ENCODE measurements around the gene TUBA4A.

DNA sequence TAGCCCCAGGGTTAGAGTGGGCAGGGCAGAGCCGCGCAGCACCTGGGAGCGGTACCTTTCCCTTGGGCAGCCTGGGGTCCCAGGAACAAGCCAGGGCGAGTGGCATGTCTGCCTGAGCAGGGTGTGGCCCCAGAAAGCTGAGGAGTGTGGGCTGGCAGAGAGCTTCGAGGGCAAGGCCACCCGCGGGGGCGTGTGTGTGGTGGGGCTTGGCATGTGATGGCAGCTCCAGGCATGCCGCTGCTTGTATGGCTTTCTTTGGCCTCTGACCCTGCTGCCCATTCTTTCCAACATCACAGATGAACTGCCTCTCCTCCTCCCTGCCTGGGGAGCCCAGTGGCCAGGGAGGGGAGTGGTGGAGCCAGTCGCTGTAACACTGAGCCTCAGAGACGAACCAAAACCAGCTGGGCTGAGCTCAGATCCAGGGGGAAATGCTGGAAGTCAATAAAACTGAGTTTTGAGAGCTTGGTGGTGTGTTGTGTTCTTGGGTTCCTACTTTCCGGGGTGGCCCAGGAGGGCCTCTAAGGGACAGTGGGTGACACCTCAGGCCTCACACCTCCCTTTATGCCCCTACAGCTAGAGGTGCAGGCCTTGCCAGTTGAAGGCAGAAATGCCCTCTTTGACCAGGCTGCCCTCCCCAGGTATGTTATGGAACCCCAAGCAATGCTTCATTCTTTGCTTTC, 32.9 kb upstream of the TUBA4A start:
- TF ChIP-seq, protein P1, sequence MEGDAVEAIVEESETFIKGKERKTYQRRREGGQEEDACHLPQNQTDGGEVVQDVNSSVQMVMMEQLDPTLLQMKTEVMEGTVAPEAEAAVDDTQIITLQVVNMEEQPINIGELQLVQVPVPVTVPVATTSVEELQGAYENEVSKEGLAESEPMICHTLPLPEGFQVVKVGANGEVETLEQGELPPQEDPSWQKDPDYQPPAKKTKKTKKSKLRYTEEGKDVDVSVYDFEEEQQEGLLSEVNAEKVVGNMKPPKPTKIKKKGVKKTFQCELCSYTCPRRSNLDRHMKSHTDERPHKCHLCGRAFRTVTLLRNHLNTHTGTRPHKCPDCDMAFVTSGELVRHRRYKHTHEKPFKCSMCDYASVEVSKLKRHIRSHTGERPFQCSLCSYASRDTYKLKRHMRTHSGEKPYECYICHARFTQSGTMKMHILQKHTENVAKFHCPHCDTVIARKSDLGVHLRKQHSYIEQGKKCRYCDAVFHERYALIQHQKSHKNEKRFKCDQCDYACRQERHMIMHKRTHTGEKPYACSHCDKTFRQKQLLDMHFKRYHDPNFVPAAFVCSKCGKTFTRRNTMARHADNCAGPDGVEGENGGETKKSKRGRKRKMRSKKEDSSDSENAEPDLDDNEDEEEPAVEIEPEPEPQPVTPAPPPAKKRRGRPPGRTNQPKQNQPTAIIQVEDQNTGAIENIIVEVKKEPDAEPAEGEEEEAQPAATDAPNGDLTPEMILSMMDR (IDR thresholded peaks at IDR 0.05), result no peak
- no peak for TF ChIP-seq EZH2phosphoT487 (IDR thresholded peaks at IDR 0.05)
- no peak for TF ChIP-seq EZH2 (IDR thresholded peaks at IDR 0.05)
